Astrocyte of the cerebellum (primary cell): Measurements from ENCODE around the gene AGBL4.

ENCODE experiments used
- DNase-seq: peaks from one replicate; pipeline ENCODE4 v3.0.0-alpha.2; 2011; ENCODE audit warnings: low read depth
- H3K4me3 ChIP-seq: 2 replicates; pipeline ENCODE4 v1.5.1; 2011; ENCODE audit warnings: mild to moderate bottlenecking, low read depth, low read length, moderate library complexity
- in situ Hi-C: cut with HindIII; loops from 2 replicates; pipeline ENCODE4 v1.10.0; 2017; ENCODE audit warnings: low sequenced_read_pairs
- TF ChIP-seq, protein P1 (sequence below): IDR thresholded peaks from 2 replicates; pipeline ENCODE4 v1.5.1; 2012; ENCODE audit warnings: low read length, low read depth, moderate library complexity, mild to moderate bottlenecking; ENCODE audit errors: missing control alignments

Gene AGBL4

DNA sequence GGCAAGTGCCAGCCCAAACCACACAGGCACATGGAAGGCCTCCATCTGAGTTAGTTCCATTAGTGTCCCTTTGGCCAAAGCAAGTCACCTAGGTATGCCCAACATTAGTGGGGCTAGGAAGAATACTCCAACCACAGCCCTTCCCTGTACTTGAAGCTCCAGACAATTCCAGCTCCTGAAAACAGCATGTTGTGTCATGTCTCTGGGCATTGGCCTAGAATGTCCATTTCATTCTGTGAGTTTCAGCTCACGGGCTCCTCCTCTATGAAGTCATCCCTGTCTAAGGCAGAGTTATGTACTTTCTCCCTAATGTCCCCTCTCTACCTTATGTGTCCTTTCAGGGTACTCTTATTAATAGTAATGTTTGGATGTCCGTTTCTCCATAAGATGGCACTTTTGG is 1455.3 kb downstream of the AGBL4 start:
- in situ Hi-C loops, result no loop called here
- DNase-seq, result no peak
- H3K4me3 ChIP-seq, result no peak overlapping the region
- TF ChIP-seq, protein P1, sequence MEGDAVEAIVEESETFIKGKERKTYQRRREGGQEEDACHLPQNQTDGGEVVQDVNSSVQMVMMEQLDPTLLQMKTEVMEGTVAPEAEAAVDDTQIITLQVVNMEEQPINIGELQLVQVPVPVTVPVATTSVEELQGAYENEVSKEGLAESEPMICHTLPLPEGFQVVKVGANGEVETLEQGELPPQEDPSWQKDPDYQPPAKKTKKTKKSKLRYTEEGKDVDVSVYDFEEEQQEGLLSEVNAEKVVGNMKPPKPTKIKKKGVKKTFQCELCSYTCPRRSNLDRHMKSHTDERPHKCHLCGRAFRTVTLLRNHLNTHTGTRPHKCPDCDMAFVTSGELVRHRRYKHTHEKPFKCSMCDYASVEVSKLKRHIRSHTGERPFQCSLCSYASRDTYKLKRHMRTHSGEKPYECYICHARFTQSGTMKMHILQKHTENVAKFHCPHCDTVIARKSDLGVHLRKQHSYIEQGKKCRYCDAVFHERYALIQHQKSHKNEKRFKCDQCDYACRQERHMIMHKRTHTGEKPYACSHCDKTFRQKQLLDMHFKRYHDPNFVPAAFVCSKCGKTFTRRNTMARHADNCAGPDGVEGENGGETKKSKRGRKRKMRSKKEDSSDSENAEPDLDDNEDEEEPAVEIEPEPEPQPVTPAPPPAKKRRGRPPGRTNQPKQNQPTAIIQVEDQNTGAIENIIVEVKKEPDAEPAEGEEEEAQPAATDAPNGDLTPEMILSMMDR, result no peak

DNA sequence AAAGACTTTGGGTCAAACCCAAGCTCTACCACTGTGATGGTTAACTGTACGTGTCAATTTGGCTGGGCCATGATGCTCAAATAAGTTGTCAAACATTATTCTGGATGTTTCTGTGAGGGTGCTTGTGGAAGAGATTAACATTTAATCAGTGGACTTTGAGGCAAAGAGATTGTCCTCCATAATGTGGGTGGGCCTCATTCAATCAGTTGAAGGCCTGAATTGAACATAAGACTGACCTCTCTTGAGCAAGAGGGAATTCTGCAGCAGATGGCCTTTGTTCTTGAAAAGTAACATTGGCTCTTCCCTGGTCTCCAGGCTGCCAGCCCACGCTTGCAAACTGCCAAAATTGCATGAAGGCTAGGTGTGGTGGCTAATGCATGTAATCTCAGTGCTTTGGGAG is 1457.3 kb downstream of the AGBL4 start:
- DNase-seq, result no peak
- in situ Hi-C loops, result no loop called here
- TF ChIP-seq, protein P1, result no peak
- H3K4me3 ChIP-seq, result no peak overlapping the region

DNA sequence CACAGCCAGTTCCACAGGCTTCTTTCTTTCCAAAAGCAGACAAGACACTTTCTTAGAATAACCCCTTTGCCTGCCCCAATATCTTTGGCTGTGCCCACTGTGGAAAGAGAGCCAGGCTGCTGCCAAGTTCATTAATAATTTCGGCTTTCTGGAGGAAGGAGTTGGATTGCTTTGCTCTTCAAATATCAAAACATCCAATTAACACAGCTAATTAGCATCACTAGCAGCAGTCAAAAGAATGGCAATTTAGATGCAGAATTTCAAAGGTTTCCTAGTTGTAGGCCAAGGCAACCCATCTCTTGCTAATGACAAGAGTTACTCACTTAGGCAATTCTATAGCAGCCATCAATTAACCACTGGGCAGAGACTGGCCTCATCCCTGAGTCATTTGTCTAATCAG is 1460.7 kb downstream of the AGBL4 start:
- TF ChIP-seq, protein P1, result no peak
- in situ Hi-C loops, result loop anchor here (5.0 kb wide), 1 partner anchor 44 kb away; no protein-coding TSS in a partner anchor
- H3K4me3 ChIP-seq, result no peak overlapping the region
- no peak for DNase-seq

DNA sequence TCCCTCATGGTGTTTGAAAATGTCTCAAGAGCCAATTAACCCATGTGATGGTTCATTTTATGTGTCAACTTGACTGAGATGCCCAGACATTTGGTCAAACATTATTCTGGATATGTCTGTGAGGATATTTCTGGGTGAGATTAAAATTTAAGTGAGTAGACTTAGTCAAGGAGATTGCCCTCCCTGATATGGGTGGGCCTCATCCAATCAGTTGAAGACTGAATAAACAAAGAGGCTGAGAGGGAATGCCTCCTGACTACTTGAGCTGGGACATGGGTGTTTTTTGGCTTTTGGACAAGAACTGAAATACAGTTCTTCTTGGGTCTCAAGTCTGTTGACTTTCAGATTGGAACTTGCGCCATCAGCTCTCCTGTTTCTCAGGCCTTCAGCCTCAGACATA is 1462.3 kb downstream of the AGBL4 start:
- in situ Hi-C loops, result loop anchor here (5.0 kb wide), 1 partner anchor 46 kb away; no protein-coding TSS in a partner anchor
- DNase-seq, result no peak
- H3K4me3 ChIP-seq, result no peak overlapping the region
- TF ChIP-seq, protein P1, result no peak

DNA sequence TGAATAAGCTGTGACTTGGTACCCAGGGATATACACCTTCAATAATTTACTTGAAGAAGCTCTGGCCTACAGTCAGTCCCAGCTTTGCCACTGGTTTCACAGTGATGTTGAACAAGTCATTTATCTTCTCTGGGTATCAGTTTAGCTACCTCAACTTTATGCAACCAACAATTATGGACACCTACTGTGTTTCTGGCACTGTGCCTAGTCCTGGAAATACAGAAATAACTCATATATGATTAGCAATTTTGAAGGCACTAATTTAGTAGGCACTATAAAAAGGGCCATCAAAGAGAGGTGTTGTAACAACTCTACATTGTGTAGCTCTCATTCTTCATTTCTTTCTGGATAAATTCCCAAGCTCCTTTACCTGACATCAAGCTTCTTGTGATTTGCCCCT is 1463.2 kb downstream of the AGBL4 start:
- DNase-seq, result no peak
- in situ Hi-C loops, result loop anchor here (5.0 kb wide), 1 partner anchor 47 kb away; no protein-coding TSS in a partner anchor
- TF ChIP-seq, protein P1, result no peak
- H3K4me3 ChIP-seq, result no peak overlapping the region

DNA sequence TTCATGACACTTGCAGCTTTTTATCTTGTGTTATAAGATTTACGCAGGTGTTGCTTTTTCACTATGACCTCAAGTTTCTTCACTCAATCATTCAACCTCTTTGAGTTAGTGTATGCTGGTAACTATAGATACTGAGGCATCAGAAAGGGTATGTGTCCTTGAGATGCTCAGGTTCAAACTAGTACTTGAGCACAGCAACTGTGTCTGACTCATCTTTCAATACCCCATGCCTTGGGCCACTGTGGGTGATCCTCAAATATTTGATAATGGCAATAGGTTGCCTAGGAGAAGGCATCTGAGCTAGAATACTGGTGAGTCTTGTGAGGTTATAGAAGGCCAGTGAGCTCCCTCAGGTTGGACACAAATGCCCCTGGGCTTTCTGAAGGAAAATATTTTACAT is 1463.6 kb downstream of the AGBL4 start:
- H3K4me3 ChIP-seq, result no peak overlapping the region
- TF ChIP-seq, protein P1, result no peak
- no peak for DNase-seq
- in situ Hi-C loops, result loop anchor here (5.0 kb wide), 1 partner anchor 47 kb away; no protein-coding TSS in a partner anchor
